IPS-18c (cell line): ENCODE results near the gene PDIK1L.
A peak's percentile ranks its signal among the peaks of the same experiment; 100 is the strongest.
"Not testable (repeated sequence)": the region's sequence is repeated elsewhere in the genome, so short reads cannot be mapped to it uniquely, and the experiment has no call there.

Experiments
- H3K4me3 ChIP-seq: 2 replicates; pipeline ENCODE4 v1.7.0; 2013; ENCODE audit warnings: low read depth, mild to moderate bottlenecking, low read length, moderate library complexity; ENCODE audit not compliant: insufficient read depth
- H3K9me3 ChIP-seq: one replicate; pipeline ENCODE4 v1.6.1; 2013; ENCODE audit warnings: mild to moderate bottlenecking, low read length, moderate library complexity; ENCODE audit not compliant: control insufficient read depth, insufficient read depth

PDIK1L gene

GRCh38 chr1:26082020-26082350 lies 29.6 kb upstream of the PDIK1L start:
- H3K9me3 ChIP-seq: no peaks in the 10 kb centered on the region
- H3K4me3 ChIP-seq: no peak overlapping the region

GRCh38 chr1:26083208-26083607 lies 28.4 kb upstream of the PDIK1L start:
- Histone ChIP-seq H3K4me3 (no peak overlapping the region), H3K9me3 (no peaks in the 10 kb centered on the region)

GRCh38 chr1:26084091-26084561 lies 27.5 kb upstream of the PDIK1L start:
- Histone ChIP-seq H3K4me3 (no peak overlapping the region), H3K9me3 (no peaks in the 10 kb centered on the region)

GRCh38 chr1:26084844-26085243 lies 26.8 kb upstream of the PDIK1L start:
- Histone ChIP-seq H3K9me3 (no peaks in the 10 kb centered on the region), H3K4me3 (no peak overlapping the region)

- no peaks in the 10 kb centered on the region for H3K9me3 ChIP-seq
- no peak overlapping the region for H3K4me3 ChIP-seq
Measured at GRCh38 chr1:26089125-26089524, 22.5 kb upstream of the PDIK1L start.

- H3K9me3 ChIP-seq: no peaks in the 10 kb centered on the region
- H3K4me3 ChIP-seq: no peak overlapping the region
Measured at GRCh38 chr1:26090893-26091292, 20.7 kb upstream of the PDIK1L start.

GRCh38 chr1:26092422-26092821 lies 19.2 kb upstream of the PDIK1L start:
- no peaks in the 10 kb centered on the region for H3K9me3 ChIP-seq
- H3K4me3 ChIP-seq: no peak overlapping the region

GRCh38 chr1:26093569-26093968 lies 18.1 kb upstream of the PDIK1L start:
- H3K4me3 ChIP-seq: not testable (repeated sequence)

GRCh38 chr1:26094076-26094669 lies 17.5 kb upstream of the PDIK1L start:
- no peaks in the 10 kb centered on the region for H3K9me3 ChIP-seq
- H3K4me3 ChIP-seq: 0 out of 2 replicates have a peak overlapping the region, but pooled peaks have one; percentile 29

More at GRCh38 chr1:26093569-26093968, 18.1 kb upstream of the PDIK1L start:
- not testable (repeated sequence) for H3K9me3 ChIP-seq

- no peaks in the 10 kb centered on the region for H3K9me3 ChIP-seq
- peak overlapping the region; percentile 29; the same call in 1 of the 2 replicates for H3K4me3 ChIP-seq
Measured at GRCh38 chr1:26094677-26095383, 16.8 kb upstream of the PDIK1L start.

- Histone ChIP-seq H3K4me3 (no peak overlapping the region), H3K9me3 (no peaks in the 10 kb centered on the region)
Measured at GRCh38 chr1:26096471-26096870, 15.2 kb upstream of the PDIK1L start.

GRCh38 chr1:26097696-26098095 lies 13.9 kb upstream of the PDIK1L start:
- no peak overlapping the region for H3K4me3 ChIP-seq
- no peaks in the 10 kb centered on the region for H3K9me3 ChIP-seq

GRCh38 chr1:26098602-26099001 lies 13.0 kb upstream of the PDIK1L start:
- H3K9me3 ChIP-seq: no peaks in the 10 kb centered on the region
- H3K4me3 ChIP-seq: no peak overlapping the region

GRCh38 chr1:26099780-26100179 lies 11.8 kb upstream of the PDIK1L start:
- H3K9me3 ChIP-seq: no peaks in the 10 kb centered on the region

GRCh38 chr1:26100204-26100603 lies 11.4 kb upstream of the PDIK1L start:
- not testable (repeated sequence) for H3K4me3 ChIP-seq, H3K9me3 ChIP-seq

More at GRCh38 chr1:26099780-26100179, 11.8 kb upstream of the PDIK1L start:
- H3K4me3 ChIP-seq: no peak overlapping the region

GRCh38 chr1:26102119-26102518 lies 9.5 kb upstream of the PDIK1L start:
- Histone ChIP-seq H3K9me3 (no peaks in the 10 kb centered on the region), H3K4me3 (no peak overlapping the region)

GRCh38 chr1:26102526-26102925 lies 9.1 kb upstream of the PDIK1L start:
- Histone ChIP-seq H3K4me3 (no peak overlapping the region), H3K9me3 (no peaks in the 10 kb centered on the region)

GRCh38 chr1:26105226-26105548 lies 6.4 kb upstream of the PDIK1L start:
- H3K9me3 ChIP-seq, H3K4me3 ChIP-seq: not testable (repeated sequence)
